ENCODE data around the gene ST6GAL1. TPM values are rescaled to one million over a fixed set of nuclear protein-coding genes. Genes with fewer than 3 reads are reported as not detected.
"Not testable (repeated sequence)": the region's sequence is repeated elsewhere in the genome, so short reads cannot be mapped to it uniquely, and the experiment has no call there.

Gene ST6GAL1
- total RNA-seq, 2 donors from 2014 or later, result 46.6 to 67.1 TPM

- ATAC-seq (peak in 1 of 2 donors; percentile 25), DNase-seq (no peak)
- intact Hi-C loops (cut with DNase I), result no loop called here
These were observed 30.0 kb downstream of the ST6GAL1 start for GRCh38 chr3:186960347-186960746.

GRCh38 chr3:186962445-186962844 is 32.1 kb downstream of the ST6GAL1 start:
- intact Hi-C loops (cut with DNase I), result no loop called here
- ATAC-seq, result peak; percentile 5 to 32
- no peak for DNase-seq

GRCh38 chr3:186963636-186964035 is 33.3 kb downstream of the ST6GAL1 start:
- intact Hi-C loops (cut with DNase I), result no loop called here
- ATAC-seq, result no peak
- no peak for DNase-seq

- ATAC-seq, result no peak
- intact Hi-C loops (cut with DNase I), result no loop called here
- no peak for DNase-seq
These were observed 33.7 kb downstream of the ST6GAL1 start for GRCh38 chr3:186964071-186964470.

- no peak for ATAC-seq
- no peak for DNase-seq
- intact Hi-C loops (cut with DNase I), result no loop called here
These were observed 34.3 kb downstream of the ST6GAL1 start for GRCh38 chr3:186964616-186965015.

GRCh38 chr3:186965141-186965879 is 35.0 kb downstream of the ST6GAL1 start:
- intact Hi-C loops (cut with DNase I), result no loop called here
- ATAC-seq (peak; percentile 24 to 32), DNase-seq (no peak)

- DNase-seq, result no peak
- peak in 1 of 2 donors; percentile 14 for ATAC-seq
- intact Hi-C loops (cut with DNase I), result no loop called here
These were observed 36.1 kb downstream of the ST6GAL1 start for GRCh38 chr3:186966406-186966805.

- DNase-seq; ATAC-seq; intact Hi-C loops (cut with DNase I): not testable (repeated sequence)
These were observed 36.9 kb downstream of the ST6GAL1 start for GRCh38 chr3:186967236-186967635.

GRCh38 chr3:186967686-186968085 is 37.4 kb downstream of the ST6GAL1 start:
- intact Hi-C loops (cut with DNase I), result no loop called here
- DNase-seq (no peak), ATAC-seq (peak in 1 of 2 donors; percentile 31)

- intact Hi-C loops (cut with DNase I), result no loop called here
- DNase-seq (no peak), ATAC-seq (peak in 1 of 2 donors; percentile 12)
These were observed 39.3 kb downstream of the ST6GAL1 start for GRCh38 chr3:186969607-186970006.

- DNase-seq; ATAC-seq; intact Hi-C loops (cut with DNase I): not testable (repeated sequence)
These were observed 40.8 kb downstream of the ST6GAL1 start for GRCh38 chr3:186971106-186971505.

- DNase-seq, result peak; percentile 70
- intact Hi-C loops (cut with DNase I), result no loop called here
- peak; percentile 49 to 66 for ATAC-seq
These were observed 41.3 kb downstream of the ST6GAL1 start for GRCh38 chr3:186971578-186971977.

GRCh38 chr3:186973702-186974101 is 43.4 kb downstream of the ST6GAL1 start:
- ATAC-seq (no peak), DNase-seq (no peak)
- intact Hi-C loops (cut with DNase I), result no loop called here

- intact Hi-C loops (cut with DNase I), result loop anchor here in 1 of 2 donors (5.0 kb wide), 1 partner anchor 43 kb away; the partner anchor contains the start of gene ST6GAL1
- peak; percentile 31 for ATAC-seq
These were observed 44.5 kb downstream of the ST6GAL1 start for GRCh38 chr3:186974824-186975313.

GRCh38 chr3:186975726-186976125 is 45.4 kb downstream of the ST6GAL1 start:
- no peak for ATAC-seq
- intact Hi-C loops (cut with DNase I), result loop anchor here in 1 of 2 donors (5.0 kb wide), 1 partner anchor 43 kb away; the partner anchor contains the start of gene ST6GAL1

More at GRCh38 chr3:186974824-186975313, 44.5 kb downstream of the ST6GAL1 start:
- no peak for DNase-seq

GRCh38 chr3:186976837-186977750 is 46.8 kb downstream of the ST6GAL1 start:
- ATAC-seq (peak; percentile 81 to 90), DNase-seq (peak; percentile 81)
- intact Hi-C loops (cut with DNase I), result loop anchor here in 1 of 2 donors (5.0 kb wide), 1 partner anchor 45 kb away; the partner anchor contains the start of gene ST6GAL1

More at GRCh38 chr3:186975726-186976125, 45.4 kb downstream of the ST6GAL1 start:
- DNase-seq, result no peak

GRCh38 chr3:186978712-186979111 is 48.4 kb downstream of the ST6GAL1 start:
- ATAC-seq, result no peak
- intact Hi-C loops (cut with DNase I), result loop anchor here in 1 of 2 donors (5.0 kb wide), 1 partner anchor 46 kb away; the partner anchor contains the start of gene ST6GAL1
- DNase-seq, result no peak

- ATAC-seq (no peak), DNase-seq (no peak)
- intact Hi-C loops (cut with DNase I), result loop anchor here in 1 of 2 donors (5.0 to 10.0 kb wide), 2 partner anchors 48 to 125 kb away; partner anchors contain the start of gene ST6GAL1
These were observed 49.5 kb downstream of the ST6GAL1 start for GRCh38 chr3:186979852-186980251.

GRCh38 chr3:186980989-186981388 is 50.7 kb downstream of the ST6GAL1 start:
- no peak for ATAC-seq
- intact Hi-C loops (cut with DNase I), result loop anchor here in 1 of 2 donors (10.0 kb wide), 1 partner anchor 126 kb away; no protein-coding TSS in a partner anchor

More at GRCh38 chr3:186980989-186981388, 50.7 kb downstream of the ST6GAL1 start:
- DNase-seq, result no peak

All from left cardiac atrium (tissue), 4 donors.